GM21526 (cell line): ENCODE results near the gene COG3.
"Not testable (repeated sequence)": the region's sequence is repeated elsewhere in the genome, so short reads cannot be mapped to it uniquely, and the experiment has no call there.

Experiments
- ATAC-seq: cut with Tn5 transposase; IDR thresholded peaks from one replicate; pipeline ENCODE4 v1.9.1; 2021; ENCODE audit warnings: moderate library complexity; ENCODE audit not compliant: unreplicated experiment, low FRiP score

COG3 gene

GRCh38 chr13:45464687-45465453 is at the start of gene COG3:
Gene COG3 (plus strand): TSS chr13:45464939. CDS start chr13:45465037, 98 bp downstream.
- peak; percentile 89 for ATAC-seq

- ATAC-seq: no peak
Measured at GRCh38 chr13:45415112-45415511, 49.6 kb upstream of the COG3 start.

- ATAC-seq: no peak
Measured at GRCh38 chr13:45416516-45417128, 48.1 kb upstream of the COG3 start.

GRCh38 chr13:45417790-45418534 is 46.8 kb upstream of the COG3 start, which contains the start of gene SLC25A30:
Gene SLC25A30 (minus strand): TSS chr13:45418373. CDS start chr13:45411425, 6,948 bp downstream.
- ATAC-seq: peak; percentile 86

GRCh38 chr13:45419389-45419788 is 45.4 kb upstream of the COG3 start:
- ATAC-seq: not testable (repeated sequence)

GRCh38 chr13:45419945-45420344 is 44.8 kb upstream of the COG3 start:
- no peak for ATAC-seq

GRCh38 chr13:45422731-45423292 is 41.9 kb upstream of the COG3 start:
- no peak for ATAC-seq

GRCh38 chr13:45426056-45426841 is 38.5 kb upstream of the COG3 start:
- not testable (repeated sequence) for ATAC-seq

GRCh38 chr13:45432737-45433380 is 31.9 kb upstream of the COG3 start:
- no peak for ATAC-seq

GRCh38 chr13:45433381-45433790 is 31.4 kb upstream of the COG3 start:
- no peak for ATAC-seq

- no peak for ATAC-seq
Measured at GRCh38 chr13:45434556-45435371, 30.0 kb upstream of the COG3 start.

- ATAC-seq: no peak
Measured at GRCh38 chr13:45436332-45436731, 28.4 kb upstream of the COG3 start.

- no peak for ATAC-seq
Measured at GRCh38 chr13:45436953-45437352, 27.8 kb upstream of the COG3 start.

GRCh38 chr13:45437947-45438346 is 26.8 kb upstream of the COG3 start:
- ATAC-seq: no peak

GRCh38 chr13:45439008-45439407 is 25.7 kb upstream of the COG3 start:
- ATAC-seq: no peak

GRCh38 chr13:45439781-45440462 is 24.8 kb upstream of the COG3 start:
- no peak for ATAC-seq

GRCh38 chr13:45441633-45442032 is 23.1 kb upstream of the COG3 start:
- no peak for ATAC-seq

- ATAC-seq: no peak
Measured at GRCh38 chr13:45445053-45445452, 19.7 kb upstream of the COG3 start.
